Stimulated activated CD4-positive, alpha-beta T cell treated with anti-CD3 and anti-CD28 coated beads, Interleukin-15, amount 100 ng/mL, for 48 hours (primary cell): ENCODE data around the gene SETD1B.
"Not testable (repeated sequence)": the region's sequence is repeated elsewhere in the genome, so short reads cannot be mapped to it uniquely, and the experiment has no call there.

ENCODE experiments used
- DNase-seq, 2 donors: peaks; one replicate each; pipeline ENCODE4 v3.0.0-alpha.2; 2020; ENCODE audit warnings: low read depth in 2 of 2

The SETD1B gene

DNA sequence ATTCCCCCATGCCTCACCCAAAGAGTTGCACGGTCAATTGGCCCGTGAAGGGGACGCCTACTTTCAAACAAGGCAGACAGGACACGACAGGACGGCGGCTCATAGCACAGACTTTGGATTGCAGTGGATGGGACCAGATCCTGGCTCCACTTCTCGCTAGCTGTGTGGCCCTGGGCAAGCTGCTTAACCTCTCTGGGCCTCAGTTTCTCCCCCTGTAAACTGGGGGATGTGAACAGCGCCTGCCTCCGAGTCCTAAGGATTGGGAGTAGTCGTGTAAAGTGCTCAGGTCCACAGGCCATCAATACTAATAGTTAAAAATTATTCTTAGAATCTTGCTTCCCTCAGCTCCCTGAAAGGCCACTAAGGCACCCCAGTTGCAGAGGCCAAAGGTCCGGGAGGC lies 23.4 kb upstream of the SETD1B start:
- no peak for DNase-seq

DNA sequence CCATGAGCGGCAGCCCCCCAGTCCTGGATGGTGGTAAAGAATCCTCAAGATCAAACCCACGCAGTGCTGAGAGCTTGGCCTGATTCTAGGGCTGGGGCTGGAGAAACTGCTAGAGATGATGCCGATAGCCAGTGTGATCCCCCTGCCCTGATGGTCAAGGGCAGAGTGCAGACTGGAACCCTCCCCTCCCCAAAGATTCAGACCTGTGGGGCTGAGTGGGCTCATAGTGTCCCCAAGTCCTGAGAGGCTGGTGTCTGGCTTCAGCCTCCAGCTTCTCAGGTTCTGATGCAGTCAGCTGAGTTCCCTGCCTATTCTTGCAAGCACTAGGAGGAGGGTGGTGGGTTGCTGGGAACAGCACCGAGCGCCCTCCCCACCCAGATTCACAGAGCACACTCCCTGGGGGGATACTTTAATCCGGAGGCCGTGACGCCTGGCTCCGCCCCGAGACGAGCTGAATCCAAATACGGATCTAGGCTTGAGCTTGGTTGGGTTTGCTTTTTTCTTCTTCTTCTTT lies 22.3 kb upstream of the SETD1B start:
- DNase-seq: no peak

DNA sequence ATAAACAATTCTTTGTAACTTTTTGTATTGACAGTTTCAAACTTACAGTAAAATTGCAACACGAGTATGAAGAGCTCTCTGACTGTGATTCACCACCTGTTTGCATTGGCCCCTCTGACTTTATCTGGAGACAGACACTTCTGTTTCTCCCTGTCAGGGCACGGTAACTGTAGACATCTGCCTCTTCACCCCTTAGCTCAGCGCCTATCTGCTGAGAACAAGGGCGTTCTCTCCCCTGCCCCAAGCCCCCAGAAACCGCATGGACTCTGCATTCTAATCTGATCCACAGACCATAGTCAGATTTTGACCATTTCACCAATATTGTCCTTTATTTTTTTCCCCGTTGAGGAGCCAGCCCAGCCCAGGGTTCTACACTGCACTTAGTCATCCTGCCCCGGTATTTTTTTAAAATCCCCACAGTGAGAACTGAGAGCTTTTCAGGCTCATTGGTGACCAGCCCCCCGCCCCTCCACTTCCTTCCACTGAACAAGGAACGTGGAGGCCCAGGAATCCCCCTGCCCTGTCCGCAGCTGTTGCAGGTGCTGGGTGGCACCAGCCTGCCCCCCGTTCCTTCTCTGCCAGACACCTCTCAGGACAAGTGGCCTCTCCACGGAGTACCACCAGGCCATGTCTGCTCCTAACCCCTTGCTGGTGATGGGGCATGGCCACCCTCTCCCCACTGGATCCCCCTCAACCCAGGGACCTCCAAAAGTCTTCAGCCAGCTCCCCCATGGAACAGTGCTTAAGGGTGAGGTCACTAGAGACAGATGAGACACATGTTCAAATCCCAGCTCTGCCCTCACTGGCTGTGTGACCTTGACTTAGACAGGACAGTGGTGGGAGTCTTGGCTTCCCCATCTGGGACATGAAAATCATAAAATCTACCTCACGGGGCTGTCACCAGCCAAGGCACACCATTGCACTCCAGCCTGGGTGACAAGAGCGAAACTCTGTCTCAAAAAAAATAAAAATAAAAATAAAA lies 21.5 kb upstream of the SETD1B start:
- peak in 1 of 2 donors; percentile 58 for DNase-seq

DNA sequence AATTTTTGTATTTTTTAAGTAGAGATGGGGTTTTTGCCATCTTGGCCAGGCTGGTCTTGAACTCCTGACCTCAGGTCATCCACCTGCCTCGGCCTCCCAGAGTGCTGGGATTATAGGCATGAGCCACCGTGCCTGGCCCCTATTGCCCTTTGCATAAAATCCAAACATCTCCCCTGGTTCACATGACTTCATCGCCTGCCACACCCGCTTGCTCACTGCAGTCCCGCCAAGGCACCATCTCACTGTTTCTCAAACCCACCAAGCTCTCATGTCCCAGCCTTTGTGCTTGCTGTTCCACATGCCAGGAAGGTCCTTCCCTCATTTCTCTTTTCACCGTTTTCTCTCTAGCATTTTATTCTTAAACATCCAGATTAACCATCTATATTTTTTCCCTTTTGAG lies 20.0 kb upstream of the SETD1B start:
- DNase-seq: no peak

DNA sequence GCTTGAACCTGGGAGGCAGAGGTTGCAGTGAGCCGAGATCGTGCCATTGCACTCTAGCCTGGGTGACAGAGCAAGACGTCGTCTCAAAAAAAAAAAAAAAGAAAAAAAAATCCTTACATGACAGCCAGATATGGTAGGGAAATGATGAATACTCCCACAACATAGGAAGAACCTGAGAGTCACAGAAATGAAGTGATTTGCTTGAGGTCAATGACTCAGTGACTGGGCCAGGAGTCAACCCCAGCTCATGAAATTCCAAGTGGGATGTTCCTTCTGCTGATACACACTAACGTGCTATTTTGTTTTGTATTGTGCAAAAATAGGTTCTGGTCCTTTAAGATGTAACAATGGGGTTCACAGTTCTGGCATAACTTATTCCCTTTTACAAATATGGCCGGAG lies 19.3 kb upstream of the SETD1B start:
- no peak for DNase-seq

DNA sequence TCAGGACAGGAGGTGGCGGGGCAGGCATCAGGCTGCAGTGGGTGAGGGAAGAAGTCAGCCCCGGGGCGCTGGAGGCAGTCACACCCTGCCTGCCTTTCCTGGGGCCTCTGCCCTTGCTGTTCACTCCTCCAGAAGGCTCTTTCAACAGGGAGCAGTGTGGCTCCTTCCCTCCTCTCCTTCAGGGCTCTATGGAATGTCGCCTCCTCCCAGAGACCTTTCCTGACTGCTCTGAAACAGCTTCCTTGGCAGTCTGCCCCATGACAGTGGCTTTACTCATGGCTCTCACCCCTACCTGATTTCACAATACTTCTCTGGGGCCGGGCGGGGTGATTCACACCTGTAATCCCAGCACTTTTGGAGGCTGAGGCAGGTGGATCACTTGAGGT lies 17.4 kb upstream of the SETD1B start:
- no peak for DNase-seq

DNA sequence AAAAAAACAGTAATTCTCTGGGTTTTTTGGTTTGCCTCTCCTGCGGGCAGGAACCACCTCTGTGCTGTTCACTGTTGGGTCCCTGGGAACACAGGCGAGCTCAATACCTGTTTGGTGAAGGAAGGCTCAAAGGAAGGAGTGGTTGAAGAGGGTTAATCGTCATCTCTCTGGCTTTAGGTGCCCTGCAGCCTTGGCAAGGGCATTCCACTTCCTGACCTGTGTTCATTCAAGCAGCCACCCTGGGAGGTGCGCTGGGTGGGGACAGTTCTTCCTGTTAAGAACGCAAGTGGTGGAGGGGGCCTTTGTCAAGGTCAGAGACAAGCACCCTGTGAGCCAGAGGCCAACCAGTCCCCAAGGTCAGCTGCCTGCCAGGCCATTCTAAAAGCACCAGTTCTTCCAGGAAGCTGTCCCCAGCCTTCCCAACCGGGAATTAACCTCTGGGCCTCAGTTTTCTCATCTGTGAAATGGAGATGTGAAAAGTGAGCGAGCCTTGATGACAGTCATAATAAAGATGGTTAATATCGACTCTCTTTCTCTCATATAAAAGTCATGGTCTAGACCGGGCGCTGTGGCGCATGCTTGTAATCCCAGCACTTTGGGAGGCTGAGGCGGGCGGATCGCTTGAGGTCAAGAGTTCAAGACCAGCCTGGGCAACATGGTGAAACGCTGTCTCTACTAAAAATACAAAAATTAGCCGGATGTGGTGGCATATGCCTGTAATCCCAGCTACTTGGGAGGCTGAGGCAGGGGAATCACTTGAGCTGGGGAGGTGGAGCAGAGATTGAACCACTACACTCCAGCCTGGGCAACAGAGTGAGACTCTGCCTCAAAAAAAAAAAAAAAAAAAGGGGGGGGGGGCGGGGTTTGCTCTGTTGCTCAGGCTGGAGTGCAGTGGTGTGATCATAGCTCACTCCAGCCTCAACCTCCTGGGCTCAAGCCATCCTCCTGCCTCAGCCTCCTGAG lies 16.5 kb upstream of the SETD1B start:
- no peak for DNase-seq

DNA sequence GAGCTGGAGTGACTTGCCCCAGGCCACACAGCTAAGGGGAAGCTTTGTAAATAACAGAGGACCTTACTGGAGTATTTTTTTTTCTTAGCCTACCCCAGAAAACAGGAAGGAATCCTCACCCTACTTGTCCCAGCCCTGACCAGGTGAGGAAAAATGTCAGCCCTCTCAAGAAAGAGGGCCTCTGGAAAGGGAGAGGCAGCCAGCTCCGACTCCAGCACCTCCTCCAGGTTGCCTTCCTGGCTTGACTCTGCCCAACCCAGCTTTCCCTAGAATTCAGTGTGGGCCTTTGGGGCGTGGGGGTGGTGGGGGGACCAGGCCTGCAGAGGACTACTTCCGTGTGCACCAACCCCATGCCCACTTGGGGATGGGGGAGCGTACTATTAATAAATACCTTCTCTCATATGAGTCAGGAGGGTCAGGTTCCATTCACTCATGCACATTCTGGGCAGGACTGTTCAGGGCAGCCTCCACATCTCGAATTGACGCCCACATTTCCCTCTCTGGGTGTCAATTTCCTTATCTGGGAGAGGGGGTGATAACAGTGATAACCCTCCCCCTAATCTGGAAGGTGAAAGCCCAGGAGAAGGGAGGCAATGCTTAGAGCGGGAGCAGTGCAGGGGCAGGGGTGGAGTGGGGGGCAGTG lies 15.5 kb upstream of the SETD1B start:
- no peak for DNase-seq

DNA sequence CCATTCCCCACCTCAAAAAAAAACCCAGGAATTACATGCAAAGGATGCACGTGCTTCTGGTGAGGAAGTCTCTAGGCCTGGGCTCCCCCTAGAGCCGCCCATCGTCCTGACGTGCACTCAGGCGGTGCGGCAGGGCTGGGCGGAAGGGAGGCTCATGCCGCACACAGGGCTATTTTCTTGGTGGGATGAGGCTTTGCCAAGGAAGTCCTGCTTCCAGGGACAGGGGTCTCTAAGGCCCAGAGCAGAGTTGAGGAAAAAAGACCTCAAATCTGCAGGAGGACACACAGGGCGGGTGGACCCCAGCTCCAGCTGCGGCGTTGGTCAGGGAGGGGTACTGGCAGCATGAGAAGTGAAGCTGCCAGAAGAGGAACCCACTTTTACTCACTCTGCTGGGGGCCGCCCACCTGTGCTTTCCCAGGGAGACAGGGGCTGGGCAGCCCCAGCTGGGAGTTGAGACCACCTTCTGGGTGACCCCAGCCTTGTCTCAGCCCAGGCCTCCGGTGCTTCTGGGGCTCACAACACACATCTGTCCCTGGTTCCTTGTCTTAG lies 14.5 kb upstream of the SETD1B start:
- DNase-seq: no peak

DNA sequence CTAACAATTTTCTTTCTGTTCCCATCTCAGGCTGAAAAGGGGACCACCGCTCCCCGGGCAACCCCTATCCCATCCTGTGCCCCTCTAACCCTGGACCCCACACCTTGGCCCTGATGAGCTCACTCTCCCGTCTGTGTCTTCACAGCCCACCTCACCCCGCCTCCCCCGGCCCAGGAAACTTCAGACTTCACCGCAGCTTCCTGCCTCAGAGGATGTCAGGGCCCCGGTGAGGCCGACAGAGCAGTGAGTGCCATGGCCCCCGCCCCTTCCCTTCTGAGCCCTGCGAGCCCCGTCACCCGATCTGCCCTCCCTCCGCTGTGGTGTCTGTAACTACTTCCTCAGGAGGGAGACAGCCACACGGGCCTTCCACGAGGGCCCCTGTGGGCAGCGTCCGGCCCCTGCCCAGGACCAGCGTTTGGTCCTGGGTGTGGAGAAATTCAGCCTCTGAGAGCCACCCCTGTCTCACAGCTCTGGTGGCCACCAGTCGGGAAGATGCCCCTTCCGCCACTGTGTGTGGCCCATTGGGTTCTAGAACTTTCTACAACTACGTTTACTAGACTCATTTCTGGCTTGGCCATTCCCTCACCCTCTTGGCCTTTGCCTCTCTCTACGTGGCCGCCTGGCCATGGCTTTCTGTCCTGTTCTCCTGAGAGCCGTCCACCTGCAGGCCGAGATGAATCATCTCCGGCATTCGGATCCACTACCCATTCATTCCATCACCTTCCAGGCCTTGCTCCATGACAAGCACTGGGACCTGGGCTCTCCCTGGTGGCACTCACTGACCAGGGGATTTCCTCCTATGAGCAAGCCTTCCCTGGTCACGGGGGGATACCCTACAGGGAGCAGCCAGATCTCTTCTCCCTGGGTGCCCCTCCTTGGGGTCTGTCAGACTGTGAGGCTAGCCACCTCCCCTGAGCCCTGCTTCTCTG lies 13.7 kb upstream of the SETD1B start:
- DNase-seq: peak; percentile 84 to 90

DNA sequence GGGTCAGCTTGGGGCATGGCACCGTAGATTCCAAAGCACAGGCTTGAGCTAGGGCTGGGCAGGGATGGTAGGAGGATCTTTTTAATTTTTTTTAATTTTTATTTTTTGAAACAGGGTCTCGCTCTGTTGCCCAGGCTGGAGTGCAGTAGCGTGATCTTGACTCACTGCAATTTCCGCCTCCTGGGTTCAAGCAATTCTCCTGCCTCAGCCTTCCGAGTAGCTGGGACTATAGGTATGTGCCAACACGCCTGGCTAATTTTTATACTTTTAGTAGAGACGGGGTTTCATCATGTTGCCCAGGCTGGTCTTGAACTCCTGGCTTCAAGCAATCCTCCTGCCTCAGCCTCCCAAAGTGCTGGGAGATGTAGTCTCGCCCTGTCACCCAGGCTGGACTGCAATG lies 13.0 kb upstream of the SETD1B start:
- not testable (repeated sequence) for DNase-seq

DNA sequence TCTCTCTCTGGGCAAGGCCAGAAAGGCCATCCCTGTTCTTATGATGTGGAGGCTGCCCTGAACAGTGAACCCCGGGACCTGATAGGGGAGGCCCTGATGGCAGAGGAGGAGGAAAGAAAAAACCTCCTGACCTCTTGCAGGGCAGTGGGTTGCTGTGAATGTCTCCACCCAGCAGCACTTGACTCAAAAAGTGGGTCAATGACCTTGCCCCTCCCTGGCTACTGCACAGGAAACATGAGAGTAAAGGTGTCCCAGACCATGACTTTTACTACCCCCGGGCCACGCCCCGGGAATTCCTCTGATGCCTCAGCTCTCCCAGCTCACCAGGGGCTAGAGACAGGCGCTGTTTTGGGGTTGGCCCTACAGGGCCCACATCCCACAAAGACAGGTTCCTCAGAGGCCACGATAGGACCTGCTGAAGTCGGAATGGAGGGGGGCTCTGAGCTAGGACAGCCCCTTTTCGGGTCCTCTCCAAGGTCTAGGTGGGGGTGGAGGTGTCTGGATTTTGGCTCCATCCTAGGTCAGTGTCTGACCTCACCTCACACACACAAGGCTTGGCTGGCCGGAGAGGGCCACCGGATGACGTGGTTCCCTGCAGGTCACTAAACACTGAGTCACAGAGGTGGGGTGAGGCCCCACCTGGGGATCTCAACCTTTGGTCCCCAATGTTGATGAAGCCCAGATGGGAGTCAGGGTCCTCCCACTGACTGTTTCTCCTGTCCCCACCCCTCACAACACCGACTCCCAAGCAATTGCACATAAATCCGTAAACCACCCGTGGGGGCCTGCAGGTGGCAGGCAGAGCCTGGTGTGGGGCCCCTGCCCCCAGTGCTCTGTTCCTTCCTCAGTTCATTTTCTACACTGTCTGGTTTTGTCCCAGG lies 11.9 kb upstream of the SETD1B start:
- no peak for DNase-seq

DNA sequence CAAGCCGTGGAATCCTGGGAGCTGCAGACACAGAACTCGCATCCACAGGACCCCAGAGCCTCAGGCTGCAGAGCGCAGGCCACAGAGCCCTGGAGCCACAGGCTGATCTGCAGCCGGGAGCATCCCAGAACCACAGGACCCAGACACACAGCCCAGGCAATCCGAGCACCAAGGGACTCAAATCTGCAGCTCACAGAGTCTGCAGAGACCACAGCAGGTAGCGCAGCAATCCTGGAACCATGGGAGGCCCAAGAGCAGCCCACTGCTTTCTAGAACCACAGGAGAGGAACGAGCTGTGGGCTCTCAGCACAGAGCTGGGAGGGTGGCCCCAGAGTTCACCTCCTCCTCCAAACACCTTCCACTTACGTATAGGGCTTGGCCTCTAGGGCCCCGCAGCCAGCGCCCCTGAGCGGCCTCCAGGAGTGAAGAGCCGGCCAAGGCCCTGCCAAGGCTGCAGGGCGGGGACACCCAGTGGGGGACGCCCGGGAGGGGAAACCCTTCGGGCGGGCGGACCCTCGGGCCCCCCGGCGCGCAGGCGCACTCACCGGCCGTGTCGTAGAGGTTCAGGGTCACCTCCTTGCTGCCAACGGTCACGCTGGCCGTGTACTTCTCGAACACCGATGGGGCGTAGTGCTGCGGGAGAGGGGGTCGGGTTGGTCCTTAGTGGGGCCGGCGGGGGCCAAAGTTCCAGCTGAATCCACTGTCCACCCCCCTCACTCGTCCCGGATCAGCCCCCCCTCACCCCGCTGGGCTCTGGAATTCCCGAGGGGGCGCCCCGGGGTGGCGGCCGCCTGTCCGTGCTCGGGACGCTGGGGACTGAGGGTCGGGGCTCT lies 11.0 kb upstream of the SETD1B start:
- no peak for DNase-seq

DNA sequence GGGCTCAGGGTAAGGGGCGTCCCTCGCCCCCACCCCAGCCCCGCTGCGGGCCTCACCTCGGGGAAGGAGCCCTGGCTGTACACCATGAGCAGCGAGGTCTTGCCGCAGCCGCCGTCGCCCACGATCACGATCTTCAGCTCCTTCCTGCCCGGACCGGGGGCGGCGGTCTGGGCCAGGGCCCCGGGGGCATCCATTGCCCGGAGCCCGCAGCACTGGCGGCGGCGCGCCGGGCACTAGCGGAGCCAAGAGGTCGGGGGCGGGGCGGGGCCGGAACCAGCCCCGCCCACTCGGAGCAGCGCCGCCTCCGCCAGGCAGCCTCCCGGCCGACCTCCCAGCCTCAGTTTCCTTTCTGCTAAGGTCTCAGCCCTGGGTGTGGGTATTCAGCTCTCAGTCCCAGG lies 10.4 kb upstream of the SETD1B start, which contains the start of gene RHOF:
TSS of gene RHOF (minus strand) at position 249 of the 398 bp plus-strand sequence. CDS start at position 194, 55 bp downstream.
- peak in 1 of 2 donors; percentile 75 for DNase-seq

DNA sequence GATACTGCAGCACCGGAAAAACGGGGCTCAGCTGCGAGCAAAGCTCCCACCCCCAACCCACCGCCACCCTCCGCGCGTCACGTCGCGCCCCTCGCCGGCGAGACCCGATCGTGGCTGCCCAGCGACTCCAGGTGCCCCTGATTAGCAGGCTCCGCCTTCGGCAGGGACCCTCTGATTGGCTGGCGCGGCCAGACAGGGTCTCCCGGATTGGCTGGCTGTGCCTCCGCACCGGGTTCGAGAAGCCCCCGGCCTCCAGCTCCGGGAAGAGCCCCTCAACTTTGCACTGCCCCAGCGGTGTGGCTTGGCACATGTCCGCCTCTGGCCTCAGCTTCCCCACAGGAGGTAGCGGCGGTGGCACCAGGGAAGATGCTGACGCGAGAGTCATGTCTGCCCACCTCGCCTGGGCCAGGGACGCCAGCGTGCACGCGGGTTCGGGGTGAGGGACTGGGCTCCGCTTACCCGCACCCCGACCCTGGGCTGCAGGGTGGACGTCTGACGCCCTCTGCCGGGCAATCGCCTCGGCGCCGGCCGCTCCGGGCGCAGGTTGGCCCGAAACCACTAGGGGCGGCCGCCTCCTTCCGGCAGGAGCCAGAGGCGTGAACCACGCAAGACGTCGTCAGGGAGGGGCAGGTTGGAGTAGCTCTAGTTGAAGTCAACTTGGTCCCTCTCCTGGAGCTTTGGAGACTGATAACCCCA lies 9.8 kb upstream of the SETD1B start:
- peak; percentile 89 to 95 for DNase-seq

DNA sequence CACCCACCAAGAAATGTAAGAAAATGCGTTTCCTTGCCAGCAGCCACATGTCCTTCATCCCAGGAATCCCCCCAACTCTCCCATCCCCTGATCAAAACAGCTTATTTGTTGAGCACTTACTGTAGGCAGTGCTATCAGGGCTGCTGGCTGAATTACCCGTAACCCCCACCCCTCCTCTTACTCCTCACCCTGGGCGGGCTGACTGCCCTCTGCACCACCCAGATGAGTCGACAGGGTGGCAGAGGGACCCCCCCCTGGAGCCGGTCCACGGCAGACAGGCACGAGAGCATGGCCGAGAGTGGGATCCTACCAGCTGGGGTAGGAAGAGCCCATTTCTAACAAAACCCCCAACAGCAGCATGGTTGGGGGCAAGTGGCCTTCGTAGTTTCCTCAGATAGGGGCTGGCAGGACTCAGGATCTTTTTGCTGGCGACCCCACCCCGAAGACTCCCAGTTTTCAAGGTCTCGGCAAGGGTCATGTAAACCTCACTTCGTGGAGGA lies 9.2 kb upstream of the SETD1B start:
- no peak for DNase-seq
